A549 treated with RU486 at 1 μM for 4 hours (cell line): ENCODE results near the gene LDHB. TPM values are rescaled to one million over a fixed set of nuclear protein-coding genes. Genes with fewer than 3 reads are reported as not detected.

ENCODE experiments used
- total RNA-seq: library from RNA; stranded (reverse); fragments of 200-300 nt; extraction: Qiagen RNA extraction; gene quantifications from 5 replicates; pipeline ENCODE4 v1.2.3, GENCODE V29; 2022; ENCODE audit warnings: low read depth

Gene LDHB
- total RNA-seq: 1,454 to 1,706 TPM (median 1,511 TPM) in 5 replicates

GRCh38 chr12:21657326-21658077 lies at the start of gene LDHB:
Gene LDHB, minus strand, starts transcription at chr12:21657842. Its CDS starts 3,171 bp downstream, at chr12:21654671.

GRCh38 chr12:21604245-21605101 lies 53.2 kb downstream of the LDHB start, which contains the start of gene GYS2:
Gene GYS2, minus strand, starts transcription at chr12:21604847. Its CDS starts 255 bp downstream, at chr12:21604592.

Other genes starting within 250 kb of the LDHB start
- 3.9 to 7.9 TPM (median 7.2 TPM) in 5 replicates for gene PYROXD1, start 220.2 kb downstream of the LDHB start, total RNA-seq
- 32.4 to 77.1 TPM (median 61.4 TPM) in 5 replicates for gene RECQL, start 156.2 kb downstream of the LDHB start, total RNA-seq
- gene GOLT1B, start 156.1 kb downstream of the LDHB start, total RNA-seq: 72.1 to 103 TPM (median 92.4 TPM) in 5 replicates
- 1.9 to 2.3 TPM (median 2.1 TPM) in 5 replicates for gene SPX, start 131.5 kb downstream of the LDHB start, total RNA-seq
- gene GYS2, start 53.0 kb downstream of the LDHB start, total RNA-seq: not detected in 5 replicates
- 0.30 to 0.51 TPM (median 0.44 TPM) in 5 replicates for gene KCNJ8, start 116.9 kb upstream of the LDHB start, total RNA-seq